Esophagus muscularis mucosa (tissue), 4 donors: Measurements from ENCODE around the gene C11orf21.

Experiments used
- EP300 ChIP-seq: sonication (generic); formaldehyde crosslinking; IDR thresholded peaks from one replicate; pipeline ENCODE4 v1.6.1; 2017; ENCODE audit warnings: antibody characterized with exemption
- POLR2A ChIP-seq: fragments of 450-650 bp; IDR thresholded peaks from one replicate; pipeline ENCODE4 v1.6.1; 2017; ENCODE audit warnings: antibody characterized with exemption, moderate library complexity, mild to moderate bottlenecking, low read depth
- POLR2AphosphoS5 ChIP-seq, 2 donors: sonication (generic); formaldehyde crosslinking; IDR thresholded peaks; one replicate each; pipeline ENCODE4 v1.6.1; 2017; ENCODE audit warnings: antibody characterized with exemption in 2 of 2
- TF ChIP-seq, protein P1 (sequence below), 3 experiments: fragments of 200-600 bp in 2 of 3; fragments of 450-650 bp in 1 of 3; sonication (generic) in 2 of 3; IDR thresholded peaks; one replicate each; pipeline ENCODE4 v1.5.1; 2017 to 2019; ENCODE audit warnings: antibody characterized with exemption in 3 of 3, mild to moderate bottlenecking in 2 of 3, moderate library complexity in 1 of 3

GRCh38 chr11:2271077-2271326 is 30.7 kb downstream of the C11orf21 start:
- no peak for TF ChIP-seq POLR2AphosphoS5 (IDR thresholded peaks at IDR 0.05)
- TF ChIP-seq, protein P1, sequence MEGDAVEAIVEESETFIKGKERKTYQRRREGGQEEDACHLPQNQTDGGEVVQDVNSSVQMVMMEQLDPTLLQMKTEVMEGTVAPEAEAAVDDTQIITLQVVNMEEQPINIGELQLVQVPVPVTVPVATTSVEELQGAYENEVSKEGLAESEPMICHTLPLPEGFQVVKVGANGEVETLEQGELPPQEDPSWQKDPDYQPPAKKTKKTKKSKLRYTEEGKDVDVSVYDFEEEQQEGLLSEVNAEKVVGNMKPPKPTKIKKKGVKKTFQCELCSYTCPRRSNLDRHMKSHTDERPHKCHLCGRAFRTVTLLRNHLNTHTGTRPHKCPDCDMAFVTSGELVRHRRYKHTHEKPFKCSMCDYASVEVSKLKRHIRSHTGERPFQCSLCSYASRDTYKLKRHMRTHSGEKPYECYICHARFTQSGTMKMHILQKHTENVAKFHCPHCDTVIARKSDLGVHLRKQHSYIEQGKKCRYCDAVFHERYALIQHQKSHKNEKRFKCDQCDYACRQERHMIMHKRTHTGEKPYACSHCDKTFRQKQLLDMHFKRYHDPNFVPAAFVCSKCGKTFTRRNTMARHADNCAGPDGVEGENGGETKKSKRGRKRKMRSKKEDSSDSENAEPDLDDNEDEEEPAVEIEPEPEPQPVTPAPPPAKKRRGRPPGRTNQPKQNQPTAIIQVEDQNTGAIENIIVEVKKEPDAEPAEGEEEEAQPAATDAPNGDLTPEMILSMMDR (IDR thresholded peaks at IDR 0.05): no peak
- no peak for TF ChIP-seq POLR2A
- no peak for TF ChIP-seq EP300
